Stimulated activated naive CD8-positive, alpha-beta T cell treated with anti-CD3 and anti-CD28 coated beads, Interleukin-15, amount 100 ng/mL, for 72 hours (primary cell): Measurements from ENCODE around the gene TMEM82.

Experiments
- ATAC-seq: fragments of 150-1000 bp; cut with Tn5 transposase; 2 replicates; pipeline ENCODE4 v1.10.0; 2021; ENCODE audit warnings: mild to moderate bottlenecking, moderate library complexity
- DNase-seq, 2 donors: peaks; one replicate each; pipeline ENCODE4 v3.0.0; 2021 to 2022
- H3K27ac Mint-ChIP-seq, 2 donors: one replicate each; pipeline ENCODE4 v1.8.0; 2022; ENCODE audit warnings: mild to moderate bottlenecking in 2 of 2, mixed read lengths in 2 of 2, moderate library complexity in 2 of 2
- H3K27me3 Mint-ChIP-seq: one replicate; pipeline ENCODE4 v1.8.0; 2022; ENCODE audit warnings: mixed read lengths
- H3K4me1 Mint-ChIP-seq: one replicate; pipeline ENCODE4 v1.8.0; 2022; ENCODE audit warnings: mild to moderate bottlenecking, mixed read lengths
- H3K4me3 Mint-ChIP-seq, 2 donors: one replicate each; pipeline ENCODE4 v1.8.0; 2022; ENCODE audit warnings: mild to moderate bottlenecking in 2 of 2, mixed read lengths in 2 of 2, moderate library complexity in 1 of 2
- H3K9me3 Mint-ChIP-seq, 2 donors: one replicate each; pipeline ENCODE4 v1.8.0; 2022; ENCODE audit warnings: mixed read lengths in 2 of 2

The TMEM82 gene

GRCh38 chr1:15756143-15757015, 14.1 kb downstream of the TMEM82 start:
- Mint-ChIP-seq H3K9me3 (no peaks in the 10 kb centered on the region), H3K27me3 (peaks cover 76% of the 10 kb centered on the region), H3K4me3 (peak overlapping the region in 1 of 2 donors; percentile 44), H3K4me1 (peaks cover 25% of the 10 kb centered on the region), H3K27ac (no peak overlapping the region)
- DNase-seq (no peak), ATAC-seq (no peak)

GRCh38 chr1:15757016-15757543, 14.8 kb downstream of the TMEM82 start:
- peaks cover 75% of the 10 kb centered on the region for H3K27me3 Mint-ChIP-seq

GRCh38 chr1:15757575-15758342, 15.5 kb downstream of the TMEM82 start:
- DNase-seq (no peak), ATAC-seq (peak; percentile 16)
- Mint-ChIP-seq H3K27me3 (peaks cover 80% of the 10 kb centered on the region), H3K9me3 (no peaks in the 10 kb centered on the region), H3K4me1 (peaks cover 25% of the 10 kb centered on the region), H3K27ac (peak overlapping the region in 1 of 2 donors; percentile 33), H3K4me3 (peak overlapping the region; percentile 50 to 74)

More at GRCh38 chr1:15757016-15757543, 14.8 kb downstream of the TMEM82 start:
- peaks cover 25% of the 10 kb centered on the region for H3K4me1 Mint-ChIP-seq
- no peak overlapping the region for H3K4me3 Mint-ChIP-seq
- ATAC-seq: no peak
- no peaks in the 10 kb centered on the region for H3K9me3 Mint-ChIP-seq
- DNase-seq: no peak
- H3K27ac Mint-ChIP-seq: no peak overlapping the region

GRCh38 chr1:15758343-15758931, 16.1 kb downstream of the TMEM82 start, which contains the start of gene FBLIM1:
Gene FBLIM1 (plus strand): TSS chr1:15758795. CDS start chr1:15764984, 6,189 bp downstream.
- H3K27ac Mint-ChIP-seq: peak within 1 kb of the TSS in 1 of 2 donors; percentile 33
- H3K4me1 Mint-ChIP-seq: peaks cover 25% of the 10 kb centered on the region
- H3K9me3 Mint-ChIP-seq: no peaks in the 10 kb centered on the region
- DNase-seq (no peak), ATAC-seq (peak; percentile 29)
- H3K4me3 Mint-ChIP-seq: peak within 1 kb of the TSS; percentile 50 to 74
- H3K27me3 Mint-ChIP-seq: peaks cover 78% of the 10 kb centered on the region

- DNase-seq (no peak), ATAC-seq (peak; percentile 50)
- Mint-ChIP-seq H3K9me3 (no peaks in the 10 kb centered on the region), H3K4me1 (peaks cover 25% of the 10 kb centered on the region), H3K4me3 (peak overlapping the region; percentile 15 to 47), H3K27ac (no peak overlapping the region), H3K27me3 (peaks cover 72% of the 10 kb centered on the region)
These were observed 16.8 kb downstream of the TMEM82 start for GRCh38 chr1:15758953-15759661.

GRCh38 chr1:15760520-15761211, 18.4 kb downstream of the TMEM82 start:
- H3K9me3 Mint-ChIP-seq: no peaks in the 10 kb centered on the region
- no peak overlapping the region for H3K27ac Mint-ChIP-seq
- ATAC-seq (no peak), DNase-seq (no peak)
- peaks cover 79% of the 10 kb centered on the region for H3K27me3 Mint-ChIP-seq
- peaks cover 25% of the 10 kb centered on the region for H3K4me1 Mint-ChIP-seq
- H3K4me3 Mint-ChIP-seq: no peak overlapping the region

- no peaks in the 10 kb centered on the region for H3K9me3 Mint-ChIP-seq
- peaks cover 74% of the 10 kb centered on the region for H3K27me3 Mint-ChIP-seq
- peaks cover 18% of the 10 kb centered on the region for H3K4me1 Mint-ChIP-seq
- no peak overlapping the region for H3K4me3 Mint-ChIP-seq
- no peak overlapping the region for H3K27ac Mint-ChIP-seq
- ATAC-seq: no peak
- no peak for DNase-seq
These were observed 19.2 kb downstream of the TMEM82 start for GRCh38 chr1:15761366-15762128.

- no peak overlapping the region for H3K27ac Mint-ChIP-seq
- no peak for DNase-seq
- H3K9me3 Mint-ChIP-seq: no peaks in the 10 kb centered on the region
- peaks cover 64% of the 10 kb centered on the region for H3K27me3 Mint-ChIP-seq
- peaks cover 8% of the 10 kb centered on the region for H3K4me1 Mint-ChIP-seq
- H3K4me3 Mint-ChIP-seq: no peak overlapping the region
- no peak for ATAC-seq
These were observed 20.2 kb downstream of the TMEM82 start for GRCh38 chr1:15762546-15762945.

- H3K4me1 Mint-ChIP-seq: no peaks in the 10 kb centered on the region
- DNase-seq (no peak), ATAC-seq (no peak)
- no peaks in the 10 kb centered on the region for H3K9me3 Mint-ChIP-seq
- H3K27ac Mint-ChIP-seq: no peak overlapping the region
- H3K4me3 Mint-ChIP-seq: no peak overlapping the region
- peaks cover 52% of the 10 kb centered on the region for H3K27me3 Mint-ChIP-seq
These were observed 22.0 kb downstream of the TMEM82 start for GRCh38 chr1:15764269-15764764.

GRCh38 chr1:15764890-15765289, 22.6 kb downstream of the TMEM82 start:
- Mint-ChIP-seq H3K4me1 (no peaks in the 10 kb centered on the region), H3K27me3 (peaks cover 46% of the 10 kb centered on the region), H3K4me3 (no peak overlapping the region), H3K27ac (no peak overlapping the region), H3K9me3 (no peaks in the 10 kb centered on the region)
- no peak for DNase-seq
- no peak for ATAC-seq

- peaks cover 43% of the 10 kb centered on the region for H3K27me3 Mint-ChIP-seq
- no peak overlapping the region for H3K4me3 Mint-ChIP-seq
- H3K9me3 Mint-ChIP-seq: no peaks in the 10 kb centered on the region
- ATAC-seq (no peak), DNase-seq (no peak)
- peak overlapping the region in 1 of 2 donors; percentile 16 for H3K27ac Mint-ChIP-seq
- no peaks in the 10 kb centered on the region for H3K4me1 Mint-ChIP-seq
These were observed 23.3 kb downstream of the TMEM82 start for GRCh38 chr1:15765495-15766194.

- DNase-seq (no peak), ATAC-seq (no peak)
- H3K4me3 Mint-ChIP-seq: no peak overlapping the region
- no peak overlapping the region for H3K27ac Mint-ChIP-seq
- no peaks in the 10 kb centered on the region for H3K4me1 Mint-ChIP-seq
- H3K27me3 Mint-ChIP-seq: peaks cover 39% of the 10 kb centered on the region
- no peaks in the 10 kb centered on the region for H3K9me3 Mint-ChIP-seq
These were observed 25.6 kb downstream of the TMEM82 start for GRCh38 chr1:15767941-15768340.

GRCh38 chr1:15768388-15768787, 26.1 kb downstream of the TMEM82 start:
- ATAC-seq: no peak

More at GRCh38 chr1:15768388-15768787, 26.1 kb downstream of the TMEM82 start:
- no peaks in the 10 kb centered on the region for H3K4me1 Mint-ChIP-seq
- no peak overlapping the region for H3K27ac Mint-ChIP-seq
- peaks cover 39% of the 10 kb centered on the region for H3K27me3 Mint-ChIP-seq
- no peak overlapping the region for H3K4me3 Mint-ChIP-seq
- no peak for DNase-seq
- no peaks in the 10 kb centered on the region for H3K9me3 Mint-ChIP-seq
